Activated T-cell treated with anti-CD3 and anti-CD28 coated beads, Interleukin-2, amount 50 U/mL, for 4 hours (primary cell): Measurements from ENCODE around the gene MYL9. TPM values are rescaled to one million over a fixed set of nuclear protein-coding genes. Genes with fewer than 3 reads are reported as not detected.
A peak's percentile ranks its signal among the peaks of the same experiment; 100 is the strongest.
"Not testable (repeated sequence)": the region's sequence is repeated elsewhere in the genome, so short reads cannot be mapped to it uniquely, and the experiment has no call there.

Experiments used
- ATAC-seq, 2 donors: fragments of 200-7000 bp; cut with Tn5 transposase; one replicate each; pipeline ENCODE4 v1.10.0; 2021
- DNase-seq: peaks from one replicate; pipeline ENCODE4 v3.0.0-alpha.2; 2020
- H3K27me3 Mint-ChIP-seq: one replicate; pipeline ENCODE4 v1.8.0; 2021; ENCODE audit warnings: low read depth, mixed read lengths
- H3K36me3 Mint-ChIP-seq: one replicate; pipeline ENCODE4 v1.8.0; 2022; ENCODE audit warnings: mixed read lengths; ENCODE audit not compliant: insufficient read depth
- H3K4me1 Mint-ChIP-seq: one replicate; pipeline ENCODE4 v1.8.0; 2021; ENCODE audit warnings: low read depth, mixed read lengths
- H3K4me3 Mint-ChIP-seq: one replicate; pipeline ENCODE4 v1.8.0; 2021; ENCODE audit warnings: mild to moderate bottlenecking, moderate library complexity, mixed read lengths
- H3K9me3 Mint-ChIP-seq: one replicate; pipeline ENCODE4 v1.8.0; 2021; ENCODE audit warnings: mixed read lengths
- total RNA-seq, 3 donors: library from RNA; stranded (reverse); gene quantifications; one replicate each; pipeline ENCODE4 v1.2.1, GENCODE V29; 2021

MYL9 gene
- total RNA-seq, 3 donors from 2014 or later, result 0.90 to 1.2 (median 0.98) TPM

DNA sequence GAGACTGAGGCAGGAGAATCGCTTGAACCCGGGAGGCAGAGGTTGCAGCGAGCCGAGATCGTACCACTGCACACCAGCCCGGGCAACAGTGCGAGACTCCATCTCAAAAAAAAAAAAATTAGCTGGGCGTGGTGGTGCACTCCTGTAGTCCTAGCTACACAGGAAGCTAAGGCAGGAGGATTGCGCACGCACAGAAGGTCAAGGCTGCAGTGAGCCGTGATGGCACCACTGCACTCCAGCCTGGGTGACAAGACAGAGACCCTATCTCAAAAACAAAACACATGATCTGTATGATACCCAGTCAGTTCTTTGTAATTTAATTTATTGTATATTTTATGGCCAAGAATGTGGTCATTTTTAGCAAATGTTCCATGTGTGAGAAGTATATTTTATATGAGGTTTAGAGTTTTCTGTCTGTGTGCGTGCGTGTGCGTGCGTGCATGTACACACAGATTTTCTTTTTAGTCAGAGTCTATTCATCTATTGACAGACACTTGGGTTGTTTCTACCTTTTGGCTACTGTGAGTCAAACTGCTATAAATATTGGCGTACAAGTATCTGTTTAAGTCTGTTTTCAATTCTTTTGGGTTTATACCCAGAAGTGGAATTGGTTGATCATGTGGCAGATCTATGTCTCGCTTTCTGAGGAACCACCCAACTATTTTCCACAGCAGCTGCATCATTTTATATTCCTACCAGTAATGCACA, 22.2 kb upstream of the MYL9 start:
- H3K27me3 Mint-ChIP-seq, result no peaks in the 10 kb centered on the region
- no peaks in the 10 kb centered on the region for H3K4me1 Mint-ChIP-seq
- H3K4me3 Mint-ChIP-seq, result no peak overlapping the region
- peaks cover 20% of the 10 kb centered on the region for H3K36me3 Mint-ChIP-seq
- peak; percentile 41 to 51 for ATAC-seq
- DNase-seq, result no peak
- no peaks in the 10 kb centered on the region for H3K9me3 Mint-ChIP-seq

DNA sequence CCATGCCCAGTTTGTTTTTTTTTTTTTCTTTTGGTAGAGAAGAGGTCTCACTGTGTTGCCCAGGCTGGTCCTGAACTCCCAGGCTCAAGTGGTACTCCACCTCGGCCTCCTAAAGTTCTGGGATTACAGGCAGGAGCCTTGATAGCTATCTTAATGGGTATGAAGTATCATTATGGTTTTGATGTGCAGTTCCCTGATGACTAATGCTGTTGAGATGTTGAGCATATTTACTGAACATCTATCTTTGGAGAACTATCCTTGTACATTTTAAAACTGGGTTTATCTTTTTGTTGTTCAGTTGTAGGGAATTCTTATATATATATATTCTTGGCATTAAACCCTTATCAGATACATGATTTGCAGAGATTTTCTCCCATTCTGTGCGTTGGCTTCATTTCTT, 21.4 kb upstream of the MYL9 start:
- ATAC-seq, result no peak
- peaks cover 17% of the 10 kb centered on the region for H3K36me3 Mint-ChIP-seq

DNA sequence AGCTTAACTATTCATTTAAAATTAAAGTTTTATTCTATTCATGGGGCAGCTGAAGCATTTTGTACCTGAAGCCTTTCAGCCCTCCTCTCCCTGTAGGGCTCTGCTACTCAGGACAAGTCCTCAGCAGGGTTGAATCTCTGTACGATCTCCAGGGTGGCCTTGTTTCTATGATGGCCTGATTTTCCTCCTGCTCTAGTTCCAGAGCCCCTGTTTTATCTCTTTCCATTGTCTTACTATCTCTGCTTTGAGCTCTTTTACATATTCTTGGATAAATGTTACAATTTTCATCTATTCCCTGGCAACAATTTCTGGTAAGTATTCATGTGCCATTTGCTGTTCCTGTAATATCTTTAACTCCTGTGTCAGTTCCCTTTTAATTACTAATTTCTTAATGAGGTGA, 19.8 kb upstream of the MYL9 start:
- ATAC-seq (no peak), DNase-seq (no peak)
- H3K4me1 Mint-ChIP-seq, result no peaks in the 10 kb centered on the region
- no peak overlapping the region for H3K4me3 Mint-ChIP-seq
- peaks cover 21% of the 10 kb centered on the region for H3K36me3 Mint-ChIP-seq
- no peaks in the 10 kb centered on the region for H3K27me3 Mint-ChIP-seq
- no peaks in the 10 kb centered on the region for H3K9me3 Mint-ChIP-seq

More for the DNA sequence above, 21.4 kb upstream of the MYL9 start:
- no peaks in the 10 kb centered on the region for H3K27me3 Mint-ChIP-seq
- H3K4me3 Mint-ChIP-seq, result no peak overlapping the region
- no peaks in the 10 kb centered on the region for H3K9me3 Mint-ChIP-seq
- DNase-seq, result no peak
- H3K4me1 Mint-ChIP-seq, result no peaks in the 10 kb centered on the region

DNA sequence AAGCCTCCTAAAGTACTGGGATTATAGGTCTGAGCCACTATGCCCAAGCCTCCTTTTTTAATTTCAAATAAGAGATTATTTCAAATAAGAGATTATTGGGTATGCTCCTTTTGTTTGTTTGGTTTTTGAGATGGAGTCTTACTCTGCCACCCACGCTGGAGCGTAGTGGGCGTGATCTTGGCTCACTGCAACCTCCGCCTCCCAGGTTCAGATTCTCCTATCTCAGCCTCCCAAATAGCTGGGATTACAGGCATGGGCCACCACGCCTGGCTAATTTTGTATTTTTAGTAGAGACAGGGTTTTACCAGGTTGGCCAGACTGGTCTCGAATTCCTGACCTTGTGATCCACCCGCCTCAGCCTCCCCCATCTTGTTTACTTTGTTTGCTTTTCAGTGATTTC, 18.9 kb upstream of the MYL9 start:
- ATAC-seq, H3K4me1 Mint-ChIP-seq, H3K4me3 Mint-ChIP-seq, H3K9me3 Mint-ChIP-seq, H3K27me3 Mint-ChIP-seq, DNase-seq: not testable (repeated sequence)
- peaks cover 26% of the 10 kb centered on the region for H3K36me3 Mint-ChIP-seq

DNA sequence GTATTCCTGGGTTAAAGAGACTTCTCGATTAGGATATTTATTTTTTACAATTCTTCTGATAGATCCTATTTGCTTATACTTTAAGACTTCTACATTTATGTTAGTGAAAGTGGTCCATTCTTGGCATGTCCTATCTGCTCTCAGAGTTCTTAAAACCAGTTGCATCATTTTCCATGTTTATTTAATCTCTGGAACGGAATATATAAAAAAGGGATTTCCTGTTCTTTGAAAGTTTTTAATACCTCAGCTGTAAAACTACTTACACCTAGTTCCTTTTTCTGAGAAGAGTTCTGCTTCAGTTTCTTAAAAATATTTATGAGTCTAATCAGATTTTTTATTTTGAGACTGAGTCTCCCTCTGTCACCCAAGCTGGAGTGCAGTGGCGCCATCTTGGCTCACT, 18.0 kb upstream of the MYL9 start:
- H3K36me3 Mint-ChIP-seq, result peaks cover 26% of the 10 kb centered on the region
- no peak overlapping the region for H3K4me3 Mint-ChIP-seq
- no peaks in the 10 kb centered on the region for H3K27me3 Mint-ChIP-seq
- H3K9me3 Mint-ChIP-seq, result no peaks in the 10 kb centered on the region
- ATAC-seq, result no peak
- no peaks in the 10 kb centered on the region for H3K4me1 Mint-ChIP-seq
- DNase-seq, result no peak

DNA sequence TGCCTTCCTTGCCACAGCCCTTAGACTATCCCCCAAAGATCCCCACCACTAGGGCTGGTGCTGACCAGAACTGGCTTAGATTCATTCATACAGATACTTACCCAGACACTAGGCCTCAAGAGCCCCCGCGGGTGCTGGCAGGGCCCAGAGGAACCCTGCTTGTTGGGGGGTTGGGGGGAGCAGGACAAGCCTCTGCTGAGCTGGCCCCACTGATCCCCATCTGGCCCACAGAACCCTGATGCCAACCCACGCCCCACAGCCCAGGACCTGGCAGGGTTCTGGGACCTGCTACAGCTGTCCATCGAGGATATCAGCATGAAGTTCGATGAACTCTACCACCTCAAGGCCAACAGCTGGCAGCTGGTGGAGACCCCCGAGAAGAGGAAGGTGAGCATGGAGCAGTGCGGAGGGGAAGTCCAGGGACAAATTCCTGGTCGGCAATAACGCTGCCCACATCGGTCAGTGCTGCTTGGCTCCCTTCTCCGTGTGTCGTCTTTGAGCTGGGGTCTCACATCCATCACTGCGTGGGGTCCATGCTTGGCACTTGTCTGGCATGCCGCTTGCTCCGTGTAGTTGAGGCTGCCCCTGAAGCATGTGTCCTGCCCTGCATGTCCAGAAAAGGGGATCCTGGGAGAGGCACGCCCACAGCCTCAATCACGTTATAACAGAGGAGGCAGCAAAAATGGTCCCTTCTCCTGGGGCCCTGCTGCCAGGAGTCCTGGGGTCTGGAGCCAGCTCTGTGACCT, 15.5 kb upstream of the MYL9 start:
- ATAC-seq (no peak), DNase-seq (no peak)
- Mint-ChIP-seq H3K4me1 (no peaks in the 10 kb centered on the region), H3K36me3 (peaks cover 21% of the 10 kb centered on the region), H3K27me3 (no peaks in the 10 kb centered on the region), H3K9me3 (no peaks in the 10 kb centered on the region), H3K4me3 (no peak overlapping the region)

DNA sequence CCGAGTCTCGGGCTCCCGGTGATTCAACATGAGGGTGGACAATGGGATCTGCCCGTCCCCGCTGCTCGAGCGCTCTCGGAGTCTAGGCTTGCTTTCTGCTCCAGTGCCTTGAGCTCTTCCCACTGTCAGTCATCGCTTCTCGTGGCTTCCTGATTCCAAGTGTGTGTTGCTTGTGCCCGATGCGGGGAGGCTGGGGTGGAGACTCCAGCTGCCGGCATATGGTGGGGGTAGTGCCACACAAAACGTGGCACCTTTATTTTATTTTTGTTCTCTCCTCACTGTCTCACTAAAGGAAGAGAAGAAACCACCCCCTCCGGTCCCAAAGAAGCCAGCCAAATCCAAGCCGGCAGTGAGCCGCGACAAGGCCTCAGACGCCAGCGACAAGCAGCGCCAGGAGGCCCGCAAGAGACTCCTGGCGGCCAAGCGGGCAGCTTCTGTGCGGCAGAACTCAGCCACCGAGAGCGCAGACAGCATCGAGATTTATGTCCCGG, 14.8 kb upstream of the MYL9 start:
- no peak overlapping the region for H3K4me3 Mint-ChIP-seq
- ATAC-seq (no peak), DNase-seq (no peak)
- no peaks in the 10 kb centered on the region for H3K4me1 Mint-ChIP-seq
- no peaks in the 10 kb centered on the region for H3K9me3 Mint-ChIP-seq
- peaks cover 18% of the 10 kb centered on the region for H3K36me3 Mint-ChIP-seq
- H3K27me3 Mint-ChIP-seq, result no peaks in the 10 kb centered on the region

DNA sequence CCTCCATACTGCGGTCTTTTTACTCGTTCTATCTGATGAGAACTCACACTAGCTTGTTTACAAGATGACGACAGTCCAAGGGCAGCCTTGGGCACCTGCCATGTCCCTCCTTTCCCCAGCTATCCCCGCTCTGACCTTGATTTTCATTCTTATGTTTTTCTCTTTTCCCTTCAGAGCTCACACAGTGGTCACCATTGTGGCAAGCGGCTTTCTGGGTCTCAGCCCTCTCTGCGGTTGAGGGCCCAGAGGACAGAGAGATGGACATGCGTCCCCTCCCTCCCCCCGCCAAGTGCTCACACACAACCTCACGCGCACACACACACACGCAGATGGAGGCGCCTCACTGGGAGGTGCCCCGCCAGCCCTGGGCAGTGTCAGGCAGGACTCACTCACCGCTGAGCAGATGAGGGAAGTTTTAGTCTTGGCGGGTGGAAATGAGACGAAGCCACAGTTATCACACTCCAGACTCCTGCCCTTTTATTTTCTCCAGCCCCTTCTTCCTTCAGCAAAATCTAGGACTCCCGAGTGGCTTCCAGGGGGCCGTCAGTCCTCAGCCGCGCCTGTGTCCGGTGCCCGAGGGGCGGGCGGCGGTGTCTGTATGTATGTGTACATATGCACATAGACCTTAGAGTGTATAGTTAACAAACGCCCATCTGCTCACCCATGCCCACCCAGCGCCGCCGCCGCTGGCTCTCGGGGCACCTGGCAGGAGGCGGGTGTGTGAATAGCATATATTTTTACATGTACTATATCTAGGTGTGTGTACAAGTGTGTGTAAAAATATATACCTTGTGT, 13.8 kb upstream of the MYL9 start:
- Mint-ChIP-seq H3K36me3 (peaks cover 13% of the 10 kb centered on the region), H3K27me3 (no peaks in the 10 kb centered on the region), H3K4me1 (no peaks in the 10 kb centered on the region), H3K9me3 (no peaks in the 10 kb centered on the region), H3K4me3 (no peak overlapping the region)
- ATAC-seq, result no peak
- no peak for DNase-seq

DNA sequence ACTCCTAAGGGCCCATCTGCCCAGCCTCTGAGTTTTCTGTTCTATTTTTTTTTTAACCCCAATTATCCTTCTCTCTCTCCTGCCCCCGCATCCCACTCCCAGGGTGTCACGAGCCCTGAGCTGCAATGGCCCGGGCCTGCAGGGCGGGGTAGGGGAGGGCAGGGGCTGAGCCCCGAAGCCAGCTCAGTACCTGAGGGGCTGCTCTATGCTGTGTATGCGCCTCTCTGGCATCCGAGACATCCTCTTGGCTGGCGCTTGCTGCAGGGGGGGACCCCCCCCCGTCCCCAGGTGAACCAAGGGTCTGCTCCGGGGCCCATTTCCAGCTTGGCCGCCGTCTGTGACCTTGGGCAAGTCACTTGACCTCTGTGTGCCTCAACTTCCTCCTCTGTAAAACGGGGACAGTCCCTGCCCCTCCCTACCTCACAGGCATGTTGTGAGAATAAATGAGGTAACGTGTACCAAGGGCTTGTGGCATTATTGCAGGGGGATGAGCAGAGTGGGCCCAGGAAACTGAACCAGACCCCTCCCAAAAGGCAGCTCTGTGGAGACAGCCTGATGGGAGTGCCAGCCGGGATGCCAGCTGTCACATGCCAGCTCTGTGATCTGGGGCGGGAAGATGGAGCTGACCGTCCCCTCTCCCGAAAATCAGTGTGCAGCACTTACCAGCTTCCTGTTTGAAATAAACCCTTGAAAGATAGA, 13.0 kb upstream of the MYL9 start:
- no peak for ATAC-seq
- no peaks in the 10 kb centered on the region for H3K27me3 Mint-ChIP-seq
- DNase-seq, result no peak
- no peak overlapping the region for H3K4me3 Mint-ChIP-seq
- no peaks in the 10 kb centered on the region for H3K4me1 Mint-ChIP-seq
- no peaks in the 10 kb centered on the region for H3K9me3 Mint-ChIP-seq
- peaks cover 13% of the 10 kb centered on the region for H3K36me3 Mint-ChIP-seq

DNA sequence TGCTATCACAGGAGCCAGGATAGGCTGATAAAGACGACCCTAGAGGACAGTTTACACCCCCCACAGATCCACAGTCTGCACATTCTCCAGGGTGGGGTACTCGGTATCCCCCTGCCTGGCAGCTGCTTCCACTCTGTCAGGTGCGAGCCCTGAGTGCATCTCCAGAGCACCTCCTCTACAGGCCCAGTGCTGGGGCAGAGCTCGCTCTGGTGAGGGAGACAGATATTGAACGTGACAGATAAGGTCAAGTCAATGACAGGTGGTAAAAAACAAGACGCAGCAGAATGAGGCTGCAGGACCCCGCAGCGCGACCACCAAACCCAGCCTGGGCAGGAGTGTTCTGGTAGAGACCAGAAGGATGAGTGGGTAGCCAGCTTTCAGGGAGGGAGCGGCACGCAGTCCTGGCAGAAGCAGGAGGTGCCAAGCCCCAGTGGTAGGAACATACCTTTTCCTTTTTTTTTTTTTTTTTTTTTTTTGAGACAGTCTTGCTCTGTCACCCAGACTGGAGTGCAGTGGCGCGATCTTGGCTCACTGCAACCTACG, 12.4 kb upstream of the MYL9 start:
- DNase-seq, result no peak
- no peaks in the 10 kb centered on the region for H3K4me1 Mint-ChIP-seq
- no peaks in the 10 kb centered on the region for H3K9me3 Mint-ChIP-seq
- H3K27me3 Mint-ChIP-seq, result no peaks in the 10 kb centered on the region
- H3K36me3 Mint-ChIP-seq, result peaks cover 13% of the 10 kb centered on the region
- no peak overlapping the region for H3K4me3 Mint-ChIP-seq
- ATAC-seq, result no peak

DNA sequence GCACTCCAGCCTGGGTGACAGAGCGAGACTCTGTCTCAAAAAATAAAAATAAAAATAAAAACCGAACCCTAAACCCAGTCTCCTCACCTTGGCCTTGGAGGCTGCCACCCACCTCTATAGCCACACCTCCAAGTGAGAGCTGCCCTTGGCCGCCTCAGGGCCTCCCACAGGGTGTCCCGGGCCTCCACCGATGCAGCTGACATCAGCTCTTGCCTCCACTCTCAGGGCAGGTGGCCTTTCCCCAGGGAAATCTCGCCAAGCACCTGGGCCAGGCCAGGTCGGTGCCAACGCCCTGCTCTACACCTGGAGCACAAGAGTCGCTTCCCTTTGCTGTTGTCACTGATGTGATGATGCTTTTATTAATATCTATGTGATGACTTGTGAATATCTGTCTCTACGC, 8.9 kb upstream of the MYL9 start:
- Mint-ChIP-seq H3K27me3 (no peaks in the 10 kb centered on the region), H3K36me3 (peaks cover 2% of the 10 kb centered on the region), H3K4me3 (no peak overlapping the region), H3K9me3 (no peaks in the 10 kb centered on the region), H3K4me1 (no peaks in the 10 kb centered on the region)
- DNase-seq, result no peak
- no peak for ATAC-seq

DNA sequence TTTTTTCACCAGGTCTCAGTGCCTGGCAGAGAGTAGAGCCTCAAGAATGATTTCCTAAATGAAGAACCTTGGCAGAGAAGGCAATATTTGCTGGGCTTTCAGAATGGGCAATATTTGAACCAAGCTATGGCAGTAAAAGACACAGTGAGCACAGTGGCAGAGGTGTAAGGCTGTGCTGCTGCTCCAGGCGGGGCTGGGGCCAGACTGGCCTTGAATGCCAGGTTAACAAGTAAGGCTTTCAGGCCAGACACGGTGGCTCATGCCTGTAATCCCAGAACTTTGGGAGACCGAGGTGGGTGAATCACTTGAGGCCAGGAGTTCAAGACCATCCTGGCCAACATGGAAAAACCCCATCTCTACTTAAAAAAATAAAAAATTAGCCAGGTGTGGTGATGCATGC, 8.5 kb upstream of the MYL9 start:
- ATAC-seq (no peak), DNase-seq (no peak)
- no peaks in the 10 kb centered on the region for H3K4me1 Mint-ChIP-seq
- no peaks in the 10 kb centered on the region for H3K36me3 Mint-ChIP-seq
- H3K27me3 Mint-ChIP-seq, result no peaks in the 10 kb centered on the region
- no peak overlapping the region for H3K4me3 Mint-ChIP-seq
- H3K9me3 Mint-ChIP-seq, result no peaks in the 10 kb centered on the region

DNA sequence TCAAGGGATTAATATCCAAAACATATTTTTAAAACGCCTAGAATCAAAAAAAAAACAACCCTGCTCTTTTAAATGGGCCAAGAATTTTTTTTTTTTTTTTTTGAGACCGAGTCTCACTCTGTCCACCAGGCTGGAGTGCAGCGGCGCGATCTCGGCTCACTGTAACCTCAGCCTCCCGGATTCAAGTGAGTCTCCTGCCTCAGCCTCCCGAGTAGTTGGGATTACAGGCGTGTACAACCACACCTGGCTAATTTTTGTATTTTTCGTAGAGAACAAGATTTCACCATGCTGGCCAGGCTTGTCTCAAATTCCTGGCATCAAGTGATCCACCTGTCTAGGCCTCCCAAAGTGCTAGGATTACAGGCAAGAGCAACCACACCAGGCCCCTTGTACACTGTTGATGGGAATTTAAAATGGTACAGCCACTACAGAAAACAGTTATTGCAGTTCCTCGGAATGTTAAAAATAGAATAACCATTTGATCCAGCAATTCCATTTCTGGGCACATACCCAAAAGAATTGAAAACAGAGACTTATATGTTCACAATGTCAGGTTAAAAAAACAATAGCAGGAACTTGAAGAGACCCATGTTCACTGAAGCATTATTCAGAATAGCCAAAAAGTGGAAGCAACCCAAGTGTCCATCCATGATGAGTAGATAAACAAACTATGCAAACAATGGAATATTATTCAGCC, 3.1 kb upstream of the MYL9 start:
- H3K36me3 Mint-ChIP-seq, result no peaks in the 10 kb centered on the region
- no peak for ATAC-seq

More for the DNA sequence above, 3.1 kb upstream of the MYL9 start:
- no peak for DNase-seq
- Mint-ChIP-seq H3K27me3 (peaks cover 5% of the 10 kb centered on the region), H3K4me3 (no peak overlapping the region), H3K9me3 (no peaks in the 10 kb centered on the region), H3K4me1 (no peaks in the 10 kb centered on the region)
